K562 (cell line): ENCODE measurements around the gene UBE2E2.

Experiments used
- ATF2 ChIP-seq: sonication (generic); formaldehyde crosslinking; IDR thresholded peaks from 2 replicates; pipeline ENCODE4 v1.8.1; 2022; ENCODE audit warnings: missing genetic modification reagents
- BRF2 ChIP-seq: IDR thresholded peaks from 3 replicates; pipeline ENCODE4 v1.6.1; 2011; ENCODE audit warnings: borderline replicate concordance, mild to moderate bottlenecking; ENCODE audit not compliant: insufficient read length, insufficient read depth
- CBX5 ChIP-seq: IDR thresholded peaks from 2 replicates; pipeline ENCODE4 v1.6.1; 2014; ENCODE audit warnings: low read depth, borderline replicate concordance
- CTCF ChIP-seq, 3 experiments: IDR thresholded peaks in 2 of 3; conservative IDR thresholded peaks in 1 of 3; 2 replicates each; pipeline ENCODE4 v1.5.1; 2011 to 2012; ENCODE audit warnings: low read length in 3 of 3, mild to moderate bottlenecking in 3 of 3, control low read depth in 2 of 3, improper control_type of control experiment in 1 of 3, inconsistent platforms in 1 of 3, low read depth in 1 of 3, mixed read lengths in 1 of 3, moderate library complexity in 1 of 3; ENCODE audit not compliant: insufficient read depth in 2 of 3
- CTCFL ChIP-seq: IDR thresholded peaks from 2 replicates; pipeline ENCODE4 v1.6.1; 2011; ENCODE audit warnings: borderline replicate concordance, low read depth, mild to moderate bottlenecking, moderate library complexity, low read length; ENCODE audit not compliant: insufficient read depth, poor library complexity, severe bottlenecking
- FOS ChIP-seq: IDR thresholded peaks from 3 replicates; pipeline ENCODE4 v1.6.1; 2011; ENCODE audit not compliant: insufficient read length; ENCODE audit errors: extremely low read depth
- HDAC1 ChIP-seq, 2 experiments: fragments of 450-650 bp; IDR thresholded peaks; 2 replicates each; pipeline ENCODE4 v1.6.1; 2016 to 2017; ENCODE audit warnings: inconsistent platforms in 1 of 2, mild to moderate bottlenecking in 1 of 2, moderate library complexity in 1 of 2
- PATZ1 ChIP-seq: fragments of 250-450 bp; sonication (Bioruptor Pico); IDR thresholded peaks from 2 replicates; pipeline ENCODE4 v1.5.0; 2020; ENCODE audit warnings: mild to moderate bottlenecking, borderline replicate concordance
- REST ChIP-seq, 2 experiments: fragments of 450-650 bp; formaldehyde crosslinking in 1 of 2; IDR thresholded peaks; 2 replicates each; pipeline versions ENCODE4 v1.4.0 to v1.6.1; 2014 to 2020; ENCODE audit warnings: mild to moderate bottlenecking in 2 of 2, borderline replicate concordance in 1 of 2, low read depth in 1 of 2
- TCF7 ChIP-seq: sonication (generic); IDR thresholded peaks from 2 replicates; pipeline ENCODE4 v1.6.1; 2016; ENCODE audit warnings: antibody characterized with exemption, borderline replicate concordance
- ZNF174 ChIP-seq: fragments of 250-450 bp; sonication (Bioruptor Pico); IDR thresholded peaks from 2 replicates; pipeline ENCODE4 v1.4.0; 2020; ENCODE audit warnings: mild to moderate bottlenecking

GRCh38 chr3:23241256-23241655 is 38.1 kb downstream of the UBE2E2 start:
- TF ChIP-seq ZNF174 (CRISPR knock-in tag) (no peak), CTCF (IDR thresholded peaks at IDR 0.05 in 2 of 3, conservative IDR thresholded peaks at IDR 0.05 in 1 of 3; ENCODE audit: insufficient read depth in 2 of 3, low read depth in 1 of 3, low read length in 3 of 3) (no peak), CBX5 (no peak), TCF7 (no peak), ATF2 (CRISPR knock-in tag) (no peak), FOS (no peak), REST (IDR thresholded peaks at IDR 0.05; ENCODE audit: borderline replicate concordance) (no peak), REST (CRISPR knock-in tag; IDR thresholded peaks at IDR 0.05; ENCODE audit: low read depth) (no peak), BRF2 (no peak), CTCFL (no peak), HDAC1 (IDR thresholded peaks at IDR 0.05) (no peak), PATZ1 (CRISPR knock-in tag) (no peak)
